H1 (cell line): ENCODE data around the gene POLH. TPM values are rescaled to one million over a fixed set of nuclear protein-coding genes. Genes with fewer than 3 reads are reported as not detected.

Source experiments
- CTCF ChIA-PET: fragments of 300-600 bp; sonication (Branson Sonifier 250); formaldehyde crosslinking; loops from one replicate; lab custom pipeline; 2021; ENCODE audit not compliant: partially characterized antibody; lab: Charles Lee
- POLR2A ChIA-PET: fragments of 300-600 bp; sonication (Branson Sonifier 250); formaldehyde crosslinking; loops from one replicate; lab custom pipeline; 2021; ENCODE audit warnings: inconsistent platforms; ENCODE audit not compliant: partially characterized antibody; lab: Charles Lee
- DNase-seq, 2 experiments: peaks; one replicate each; pipeline versions ENCODE4 v3.0.0 to v3.0.0-alpha.2; 2010 to 2022; ENCODE audit warnings: low spot score in 2 of 2, low read depth in 1 of 2, mixed read lengths in 1 of 2
- FAIRE-seq: peaks from 2 replicates; lab custom pipeline; 2011; peaks lifted over from hg19 to GRCh38; lab: Jason Lieb, UNC
- H2AFZ ChIP-seq: 2 replicates; pipeline ENCODE4 v1.8.1; 2012; ENCODE audit warnings: low read length, inconsistent platforms
- H2AK5ac ChIP-seq: 2 replicates; pipeline ENCODE4 v1.6.1; 2013; ENCODE audit warnings: low read depth, low read length
- H2BK120ac ChIP-seq: replicated peaks from 2 replicates; pipeline ENCODE3; 2013; ENCODE audit warnings: low read depth, low read length, inconsistent platforms
- H2BK12ac ChIP-seq: 2 replicates; pipeline ENCODE4 v1.6.1; 2013; ENCODE audit warnings: low read depth, low read length
- H2BK15ac ChIP-seq: 2 replicates; pipeline ENCODE4 v1.6.1; 2013; ENCODE audit warnings: low read length
- H2BK20ac ChIP-seq: 2 replicates; pipeline ENCODE4 v1.6.1; 2013; ENCODE audit warnings: low read length
- H2BK5ac ChIP-seq: 2 replicates; pipeline ENCODE4 v1.6.1; 2013; ENCODE audit warnings: low read depth, low read length
- H3K14ac ChIP-seq: 2 replicates; pipeline ENCODE4 v1.6.1; 2013; ENCODE audit warnings: inconsistent platforms; ENCODE audit not compliant: insufficient read length
- H3K18ac ChIP-seq: 2 replicates; pipeline ENCODE4 v1.6.1; 2013; ENCODE audit warnings: low read length; ENCODE audit errors: extremely low read depth
- H3K23ac ChIP-seq: 2 replicates; pipeline ENCODE4 v1.6.1; 2013; ENCODE audit warnings: inconsistent platforms; ENCODE audit not compliant: insufficient read length
- H3K23me2 ChIP-seq: 2 replicates; pipeline ENCODE4 v1.6.1; 2013; ENCODE audit warnings: low read depth, low read length
- H3K27ac ChIP-seq: 2 replicates; pipeline ENCODE4 v1.6.1; 2011; ENCODE audit warnings: low read depth, low read length, inconsistent platforms
- H3K27me3 ChIP-seq, 4 experiments: replicated peaks in 1 of 4; 1 replicate in 1 of 4; 2 replicates in 3 of 4; pipeline versions ENCODE4 v1.6.1 to v1.8.1; 2011 to 2013; ENCODE audit warnings: low read length in 3 of 4, mild to moderate bottlenecking in 3 of 4, inconsistent platforms in 2 of 4, mixed read lengths in 2 of 4, moderate library complexity in 1 of 4; ENCODE audit not compliant: control insufficient read depth in 3 of 4, insufficient read depth in 3 of 4; ENCODE audit errors: extremely low read depth in 1 of 4
- H3K36me3 ChIP-seq, 4 experiments: 2 replicates each; pipeline versions ENCODE4 v1.6.1 to v1.8.1; 2011 to 2013; ENCODE audit warnings: mild to moderate bottlenecking in 4 of 4, low read length in 3 of 4, moderate library complexity in 2 of 4, control low read depth in 1 of 4, inconsistent platforms in 1 of 4; ENCODE audit not compliant: insufficient read depth in 4 of 4, control insufficient read depth in 2 of 4
- H3K4ac ChIP-seq: replicated peaks from 2 replicates; pipeline ENCODE3; 2013; ENCODE audit warnings: low read length, low read depth, mixed read lengths, inconsistent platforms; ENCODE audit not compliant: insufficient read length
- H3K4me1 ChIP-seq, 4 experiments: replicated peaks in 1 of 4; 1 replicate in 1 of 4; 2 replicates in 3 of 4; pipeline versions ENCODE4 v1.6.1 to v1.8.1; 2011 to 2013; ENCODE audit warnings: low read length in 3 of 4, inconsistent platforms in 2 of 4, mixed read lengths in 1 of 4; ENCODE audit not compliant: insufficient read depth in 4 of 4, control insufficient read depth in 3 of 4
- H3K4me2 ChIP-seq, 2 experiments: 2 replicates each; pipeline versions ENCODE4 v1.6.1 to v1.8.1; 2011 to 2013; ENCODE audit warnings: low read depth in 2 of 2, low read length in 2 of 2, control low read depth in 1 of 2, inconsistent platforms in 1 of 2, mild to moderate bottlenecking in 1 of 2; ENCODE audit not compliant: insufficient read depth in 1 of 2
- H3K4me3 ChIP-seq, 4 experiments: fragments of 200-600, 300-600 bp in 1 of 4; sonication (generic), shearing (Covaris generic), sonication (Bioruptor Twin) in 1 of 4; 2 replicates each; pipeline versions ENCODE4 v1.5.1 to v1.8.1; 2011 to 2016; ENCODE audit warnings: low read length in 4 of 4, low read depth in 3 of 4, control low read depth in 2 of 4, inconsistent platforms in 2 of 4, mild to moderate bottlenecking in 2 of 4, mixed read lengths in 1 of 4, moderate library complexity in 1 of 4; ENCODE audit not compliant: insufficient read depth in 2 of 4; ENCODE audit errors: extremely low read depth in 1 of 4
- H3K56ac ChIP-seq: replicated peaks from 2 replicates; pipeline ENCODE3; 2013; ENCODE audit warnings: low read depth, mild to moderate bottlenecking, mixed read lengths, low read length, inconsistent platforms; ENCODE audit not compliant: insufficient read length
- H3K79me1 ChIP-seq: 2 replicates; pipeline ENCODE4 v1.6.1; 2013; ENCODE audit warnings: low read depth, low read length, control low read depth
- H3K79me2 ChIP-seq, 2 experiments: 2 replicates each; pipeline versions ENCODE4 v1.6.1 to v1.8.1; 2012 to 2013; ENCODE audit warnings: low read length in 2 of 2, mild to moderate bottlenecking in 2 of 2, inconsistent platforms in 1 of 2; ENCODE audit not compliant: insufficient read depth in 2 of 2, control insufficient read depth in 1 of 2
- H3K9ac ChIP-seq, 4 experiments: replicated peaks in 1 of 4; 1 replicate in 1 of 4; 2 replicates in 3 of 4; pipeline versions ENCODE4 v1.6.1 to v1.8.1; 2011 to 2013; ENCODE audit warnings: low read depth in 3 of 4, low read length in 3 of 4, control low read depth in 2 of 4, mild to moderate bottlenecking in 2 of 4, moderate library complexity in 2 of 4, inconsistent platforms in 1 of 4; ENCODE audit errors: extremely low read depth in 1 of 4
- H3K9me3 ChIP-seq, 2 experiments: 2 replicates each; pipeline versions ENCODE4 v1.6.1 to v1.8.1; 2012 to 2013; ENCODE audit warnings: mild to moderate bottlenecking in 2 of 2, moderate library complexity in 2 of 2, control low read depth in 1 of 2, inconsistent platforms in 1 of 2, low read depth in 1 of 2, low read length in 1 of 2, mixed read lengths in 1 of 2; ENCODE audit not compliant: insufficient read depth in 2 of 2
- H4K20me1 ChIP-seq, 2 experiments: replicated peaks in 1 of 2; 2 replicates each; pipeline versions ENCODE3 to v1.8.1; 2011 to 2013; ENCODE audit warnings: inconsistent platforms in 2 of 2, low read length in 2 of 2, mild to moderate bottlenecking in 1 of 2; ENCODE audit not compliant: insufficient read depth in 2 of 2, control insufficient read depth in 1 of 2
- H4K5ac ChIP-seq: 2 replicates; pipeline ENCODE4 v1.6.1; 2013; ENCODE audit warnings: low read length, low read depth, mixed read lengths, inconsistent platforms; ENCODE audit not compliant: insufficient read length
- H4K8ac ChIP-seq: 2 replicates; pipeline ENCODE4 v1.8.0; 2013; ENCODE audit warnings: mild to moderate bottlenecking, moderate library complexity, low read length, inconsistent platforms; ENCODE audit not compliant: insufficient read depth; ENCODE audit errors: extremely low read depth
- H4K91ac ChIP-seq: replicated peaks from 2 replicates; pipeline ENCODE3; 2013; ENCODE audit warnings: low read length, mixed read lengths, inconsistent platforms; ENCODE audit not compliant: insufficient read length
- BACH1 ChIP-seq: IDR thresholded peaks from 2 replicates; pipeline ENCODE4 v1.6.1; 2012; ENCODE audit warnings: low read length, improper control_type of control experiment
- CTCF ChIP-seq, 3 experiments: IDR thresholded peaks; 1 replicate in 2 of 3; 2 replicates in 1 of 3; pipeline versions ENCODE4 v1.5.1 to v1.6.1; 2011; ENCODE audit warnings: low read length in 3 of 3, mild to moderate bottlenecking in 3 of 3, inconsistent platforms in 2 of 3, low read depth in 1 of 3, moderate library complexity in 1 of 3; ENCODE audit not compliant: insufficient read depth in 1 of 3; ENCODE audit errors: control extremely low read depth in 1 of 3
- RXRA ChIP-seq: IDR thresholded peaks from 2 replicates; pipeline ENCODE4 v1.6.1; 2011; ENCODE audit warnings: low read depth, mild to moderate bottlenecking, low read length, moderate library complexity; ENCODE audit not compliant: insufficient read depth
- WGBS, 2 experiments: shearing (Covaris generic) in 1 of 2; methylation state at CpG; one replicate each; pipeline versions ENCODE4 v1.1.6 to v1.1.7; 2013 to 2015; ENCODE audit warnings: low lambda C conversion rate in 2 of 2, mixed read lengths in 2 of 2, inconsistent platforms in 1 of 2, low coverage in 1 of 2, missing lambda C conversion rate in 1 of 2; ENCODE audit not compliant: insufficient replicate concordance in 2 of 2, insufficient coverage in 1 of 2, insufficient read length in 1 of 2; ENCODE audit errors: extremely low coverage in 1 of 2, missing lambda C conversion rate in 1 of 2; 5-methylcytosine and 5-hydroxymethylcytosine counted together
- polyA plus RNA-seq, 7 experiments: library from polyadenylated mRNA; depleted of rRNA in 3 of 7; stranded (reverse) in 5 of 7; unstranded in 2 of 7; fragments of >200 nt in 5 of 7; fragments of 200-250 nt in 2 of 7; gene quantifications; 1 replicate in 5 of 7; 2 replicates in 1 of 7; 4 replicates in 1 of 7; pipeline versions ENCODE4 v1.2.1 to v1.2.3, GENCODE V29; 2011 to 2013; ENCODE audit warnings: missing spikeins in 2 of 7, mixed read lengths in 2 of 7
- total RNA-seq: library from RNA; stranded (reverse); fragmentation: NEBNext Ultra II Directional; extraction: Animal tissue kit (Norgen Biotek cat#: 25700); gene quantifications from 2 replicates; pipeline ENCODE4 v1.2.1, GENCODE V29; 2021

Gene POLH
- total and polyA plus RNA-seq, 2 of the 8 experiments (the other 6 are each of a cell fraction or from before 2014, with no cell fraction given): 5.8 to 12.4 TPM

GRCh38 chr6:43657221-43657802 lies 81.3 kb downstream of the POLH start:
- Histone ChIP-seq H2AFZ (no peak overlapping the region), H2AK5ac (no peak overlapping the region), H2BK5ac (no peak overlapping the region), H4K91ac (no peak overlapping the region), H3K27ac (no peak overlapping the region), H3K14ac (no peak overlapping the region), H3K36me3 (no peaks in the 10 kb centered on the region), H3K4me3 (no peak overlapping the region), H3K23me2 (no peaks in the 10 kb centered on the region), H3K79me1 (no peaks in the 10 kb centered on the region), H4K8ac (no peak overlapping the region), H3K4me2 (no peak overlapping the region; a peak in 1 of 4 replicates), H4K20me1 (no peaks in the 10 kb centered on the region), H2BK12ac (no peak overlapping the region), H3K9me3 (peaks cover 0 to 2% of the 10 kb centered on the region in 2 experiments; a peak in 1 of 4 replicates), H2BK20ac (no peak overlapping the region), H3K56ac (no peak overlapping the region), H3K9ac (no peak overlapping the region), H3K23ac (no peak overlapping the region), H3K4me1 (peaks cover 0 to 4% (median 1%) of the 10 kb centered on the region in 4 experiments; a peak in 2 of 7 replicates), H3K4ac (no peak overlapping the region), H4K5ac (no peak overlapping the region), H3K27me3 (no peaks in the 10 kb centered on the region), H3K79me2 (no peaks in the 10 kb centered on the region), H2BK120ac (no peak overlapping the region), H3K18ac (no peak overlapping the region), H2BK15ac (no peak overlapping the region)
- WGBS, 2 experiments: 78% methylated on average over 3 of the region's 3 CpGs; no CpG with 5 or more reads in 1 of the 2 experiments
- ChIA-PET POLR2A (interaction anchor here (1.9 to 2.5 kb wide), 2 partner anchors 10 to 27 kb away, joined by 9 to 12 read pairs; partner anchors contain the start of gene GTPBP2), CTCF (interaction anchor here (0.9 to 3.2 kb wide), 6 partner anchors 9 to 428 kb away, joined by 3 to 20 read pairs (median 4); no protein-coding TSS in a partner anchor)
- FAIRE-seq (no peak), DNase-seq (no peak)
- TF ChIP-seq RXRA (no peak), BACH1 (0 out of 2 replicates have a peak, but pooled peaks have one; percentile 19), CTCF (IDR thresholded peaks at IDR 0.05; ENCODE audit: control extremely low read depth in 1 of 3, insufficient read depth in 1 of 3, low read depth in 1 of 3, low read length in 3 of 3) (peak in 1 of 3 experiments; percentile 12; a peak in 1 of 4 replicates)
